Activated CD4-positive, alpha-beta memory T cell treated with anti-CD3 and anti-CD28 coated beads for 36 hours (primary cell): ENCODE measurements around the gene PHAF1. TPM values are rescaled to one million over a fixed set of nuclear protein-coding genes. Genes with fewer than 3 reads are reported as not detected.
A peak's percentile ranks its signal among the peaks of the same experiment; 100 is the strongest.

Experiments
- CTCF ChIA-PET: fragments of 350-600 bp; sonication (Branson Sonifier 250); formaldehyde crosslinking; loops from one replicate; lab custom pipeline; 2021; ENCODE audit warnings: antibody characterized with exemption, inconsistent platforms; lab: Charles Lee
- POLR2A ChIA-PET: fragments of 350-600 bp; sonication (Branson Sonifier 250); formaldehyde crosslinking; loops from one replicate; lab custom pipeline; 2021; ENCODE audit warnings: antibody characterized with exemption; lab: Charles Lee
- DNase-seq: peaks from one replicate; pipeline ENCODE4 v3.0.0-alpha.2; 2020
- H3K27ac Mint-ChIP-seq: one replicate; pipeline ENCODE4 v1.8.0; 2021; ENCODE audit warnings: mixed read lengths
- H3K27me3 Mint-ChIP-seq: one replicate; pipeline ENCODE4 v1.8.0; 2021; ENCODE audit warnings: mixed read lengths
- H3K36me3 Mint-ChIP-seq: one replicate; pipeline ENCODE4 v1.8.0; 2021; ENCODE audit warnings: mixed read lengths
- H3K4me1 Mint-ChIP-seq: one replicate; pipeline ENCODE4 v1.8.0; 2021; ENCODE audit warnings: low read depth, mixed read lengths
- H3K4me3 Mint-ChIP-seq: one replicate; pipeline ENCODE4 v1.8.0; 2021; ENCODE audit warnings: mild to moderate bottlenecking, mixed read lengths
- H3K9me3 Mint-ChIP-seq: one replicate; pipeline ENCODE4 v1.8.0; 2021; ENCODE audit warnings: mixed read lengths
- intact Hi-C: fragments of 100-400 bp; cut with micrococcal nuclease; formaldehyde crosslinking; loops from one replicate; pipeline ENCODE4 v1.15.1; 2023
- total RNA-seq, 2 experiments: library from RNA; stranded (reverse); gene quantifications; one replicate each; pipeline ENCODE4 v1.2.3, GENCODE V29; 2021

Gene PHAF1
- total RNA-seq, 2 experiments from 2014 or later, result 11.4 to 12.3 TPM

DNA sequence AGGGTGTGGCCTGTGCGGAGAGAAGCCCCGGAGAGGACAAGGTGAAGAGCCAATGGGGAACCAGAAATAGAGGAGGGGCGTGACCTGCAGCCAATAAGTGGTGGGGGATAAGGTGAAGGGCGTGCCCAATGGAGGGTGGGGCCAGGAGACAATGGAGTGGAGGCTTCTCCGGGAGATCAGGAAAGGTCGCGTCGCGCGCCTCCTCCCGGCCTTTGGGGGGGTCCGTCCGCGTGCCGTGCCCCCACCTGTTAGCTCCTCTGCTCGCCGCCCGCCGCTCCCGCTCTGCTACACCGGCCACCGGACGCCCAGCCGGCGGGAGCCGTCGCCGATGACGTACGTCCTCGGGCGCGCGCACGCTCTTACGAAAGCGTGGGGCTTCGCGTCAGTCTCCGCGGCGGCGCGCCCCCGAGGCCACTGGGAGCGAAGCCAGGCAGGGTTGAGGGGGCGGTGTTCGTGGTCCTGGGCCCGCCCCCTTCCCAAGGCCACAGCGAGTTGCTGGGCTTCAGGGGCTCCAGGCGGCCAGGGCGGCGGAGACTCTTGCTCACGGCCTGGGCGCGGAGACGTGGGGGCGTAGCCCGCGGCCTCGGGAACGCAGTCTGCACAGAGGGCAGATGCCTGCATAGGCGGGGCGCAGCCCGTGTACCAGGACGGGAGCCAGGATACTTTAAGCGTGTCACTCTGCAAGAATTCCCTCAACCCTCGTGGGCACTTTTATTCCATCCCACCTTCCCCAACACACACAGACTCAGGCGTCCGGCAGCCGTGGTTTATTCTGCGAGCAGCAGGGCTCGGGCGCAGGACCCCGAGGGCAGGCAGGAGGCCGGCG, 74.1 kb downstream of the PHAF1 start, which contains the start of gene MATCAP1:
MATCAP1 (minus strand) TSS at position 337 of the 826 bp plus-strand sequence. CDS start 3,353 bp downstream, outside the sequence.
- Mint-ChIP-seq H3K27ac (no peak within 1 kb of the TSS), H3K4me3 (no peak within 1 kb of the TSS), H3K36me3 (no peaks in the 10 kb centered on the region), H3K4me1 (peaks cover 14% of the 10 kb centered on the region), H3K27me3 (peaks cover 8% of the 10 kb centered on the region), H3K9me3 (no peaks in the 10 kb centered on the region)
- intact Hi-C loops, result loop anchor here (1.0 to 2.0 kb wide), 5 partner anchors 8 to 199 kb away; partner anchors contain the start of genes E2F4, FBXL8, FHOD1 and TRADD
- peak; percentile 96 for DNase-seq
- ChIA-PET CTCF (interaction anchor here (0.6 to 4.0 kb wide), 18 partner anchors 10 to 230 kb away, joined by 3 to 57 read pairs (median 10); partner anchors contain the start of genes B3GNT9, CES3, FBXL8 and NOL3), POLR2A (interaction anchor here (1.0 to 1.4 kb wide), 3 partner anchors 23 to 170 kb away, joined by 3 read pairs; partner anchors contain the start of gene FHOD1)

DNA sequence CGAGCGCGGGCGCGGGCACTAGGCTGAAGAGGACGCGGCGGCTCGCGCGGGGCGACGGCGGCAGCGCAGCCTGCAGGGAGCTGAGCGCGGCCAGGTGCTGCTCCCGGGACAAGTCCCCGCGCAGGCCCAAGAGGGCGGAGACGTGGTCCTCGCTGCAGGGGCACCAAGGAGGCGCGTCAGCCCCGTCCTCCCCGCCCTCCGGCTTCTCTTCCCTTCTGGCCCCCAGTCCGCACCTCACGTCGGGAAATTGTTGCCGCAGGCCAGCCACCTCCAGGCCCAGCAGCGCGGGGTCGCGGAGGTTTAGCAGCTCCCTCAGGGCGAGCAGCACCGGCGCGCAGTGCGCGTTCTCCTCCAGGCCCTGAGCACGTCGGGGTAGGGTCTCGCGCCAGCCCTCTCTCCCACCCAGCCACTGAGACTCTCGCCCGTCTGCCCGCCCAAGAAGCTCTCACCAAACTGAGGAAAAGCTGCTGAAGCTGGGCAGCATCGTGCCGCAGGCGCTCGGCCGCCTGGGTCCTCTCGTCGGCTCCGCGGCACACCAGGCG, 74.8 kb downstream of the PHAF1 start:
- H3K4me1 Mint-ChIP-seq, result peaks cover 12% of the 10 kb centered on the region
- H3K36me3 Mint-ChIP-seq, result no peaks in the 10 kb centered on the region
- POLR2A ChIA-PET, result interaction anchor here (1.0 to 1.5 kb wide), 4 partner anchors 10 to 63 kb away, joined by 3 to 4 read pairs (median 4); partner anchors contain the start of genes FHOD1 and TMEM208
- intact Hi-C loops, result no loop called here
- no peak overlapping the region for H3K4me3 Mint-ChIP-seq
- no peaks in the 10 kb centered on the region for H3K9me3 Mint-ChIP-seq
- CTCF ChIA-PET, result interaction anchor here (0.6 to 4.0 kb wide), 35 partner anchors 8 to 242 kb away, joined by 3 to 57 read pairs (median 5); partner anchors contain the start of genes B3GNT9, CES3, FBXL8 and NOL3
- no peak overlapping the region for H3K27ac Mint-ChIP-seq
- DNase-seq, result no peak
- H3K27me3 Mint-ChIP-seq, result peaks cover 8% of the 10 kb centered on the region

DNA sequence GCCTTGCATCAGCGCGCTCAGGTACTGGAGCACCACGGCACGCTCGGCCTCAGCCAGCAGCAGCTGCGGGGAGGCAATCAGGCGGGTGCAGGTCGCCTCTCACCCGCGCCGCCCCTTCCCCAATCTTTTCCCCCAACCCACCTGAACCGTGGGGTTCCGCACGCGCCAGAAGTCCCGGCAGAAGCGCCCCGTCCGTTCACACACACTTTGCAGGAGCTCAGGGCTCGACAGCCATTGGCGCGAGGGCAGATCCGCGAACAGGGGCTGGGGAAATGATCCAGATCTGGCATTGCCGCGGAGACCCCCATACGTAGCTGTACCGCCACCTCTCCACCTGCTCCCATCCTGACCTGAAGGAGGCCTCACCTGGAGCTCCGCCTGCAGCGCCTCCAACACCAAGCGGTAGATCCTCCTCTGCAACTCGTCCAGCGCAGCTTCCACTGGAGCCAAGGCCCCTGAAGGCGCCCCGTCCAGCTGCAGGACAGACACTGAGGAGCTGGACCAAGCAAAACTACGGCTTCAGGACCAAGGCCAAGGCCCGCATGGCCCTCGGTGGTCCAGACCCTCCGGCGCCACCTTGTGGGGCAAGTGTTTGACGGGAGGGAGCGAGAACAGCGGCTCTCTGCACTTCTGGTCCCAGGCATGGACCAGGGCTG, 75.4 kb downstream of the PHAF1 start:
- peak overlapping the region; percentile 72 for H3K4me3 Mint-ChIP-seq
- H3K27ac Mint-ChIP-seq, result peak overlapping the region; percentile 34
- DNase-seq, result peak; percentile 91
- no peaks in the 10 kb centered on the region for H3K36me3 Mint-ChIP-seq
- ChIA-PET POLR2A (interaction anchor here (1.0 to 1.5 kb wide), 2 partner anchors 11 to 41 kb away, joined by 4 read pairs; partner anchors contain the start of gene TMEM208), CTCF (interaction anchor here (0.6 to 4.0 kb wide), 41 partner anchors 8 to 242 kb away, joined by 3 to 57 read pairs (median 4); partner anchors contain the start of genes B3GNT9, CES3, FBXL8 and NOL3)
- no peaks in the 10 kb centered on the region for H3K9me3 Mint-ChIP-seq
- H3K4me1 Mint-ChIP-seq, result peaks cover 12% of the 10 kb centered on the region
- intact Hi-C loops, result loop anchor here (1.0 kb wide), 2 partner anchors 167 to 208 kb away; no protein-coding TSS in a partner anchor
- peaks cover 8% of the 10 kb centered on the region for H3K27me3 Mint-ChIP-seq

DNA sequence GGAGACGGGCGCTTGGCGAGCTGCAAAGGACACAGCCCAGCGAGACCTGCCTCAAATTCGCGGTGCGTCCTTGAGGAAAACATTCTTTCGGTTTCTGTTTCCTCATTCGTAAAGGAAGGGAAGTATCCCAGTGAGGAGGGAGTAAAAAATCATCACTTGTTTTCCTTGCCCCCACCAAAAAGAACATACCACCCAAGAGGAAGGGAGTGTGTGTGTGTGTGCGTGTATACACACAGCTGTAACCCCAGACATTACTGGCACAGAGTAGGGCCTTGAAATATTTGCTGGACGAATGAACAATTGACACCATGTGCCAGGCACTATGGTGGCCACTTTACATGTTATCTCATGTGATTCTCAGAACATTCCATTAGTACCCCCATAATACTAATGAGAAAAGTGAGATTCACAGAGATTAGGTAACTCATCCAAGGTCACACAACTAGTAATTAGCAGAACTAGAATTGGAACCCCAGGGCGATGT, 76.0 kb downstream of the PHAF1 start:
- Mint-ChIP-seq H3K4me3 (no peak overlapping the region), H3K4me1 (peaks cover 12% of the 10 kb centered on the region), H3K27me3 (peaks cover 8% of the 10 kb centered on the region), H3K36me3 (no peaks in the 10 kb centered on the region), H3K9me3 (no peaks in the 10 kb centered on the region), H3K27ac (no peak overlapping the region)
- intact Hi-C loops, result loop anchor here (1.0 kb wide), 2 partner anchors 167 to 208 kb away; no protein-coding TSS in a partner anchor
- ChIA-PET POLR2A (interaction anchor here (1.0 to 1.5 kb wide), 2 partner anchors 11 to 41 kb away, joined by 4 read pairs; partner anchors contain the start of gene TMEM208), CTCF (interaction anchor here (0.6 to 4.0 kb wide), 34 partner anchors 9 to 236 kb away, joined by 3 to 57 read pairs (median 6); partner anchors contain the start of genes B3GNT9, CES3, FBXL8 and NOL3)
- no peak for DNase-seq

DNA sequence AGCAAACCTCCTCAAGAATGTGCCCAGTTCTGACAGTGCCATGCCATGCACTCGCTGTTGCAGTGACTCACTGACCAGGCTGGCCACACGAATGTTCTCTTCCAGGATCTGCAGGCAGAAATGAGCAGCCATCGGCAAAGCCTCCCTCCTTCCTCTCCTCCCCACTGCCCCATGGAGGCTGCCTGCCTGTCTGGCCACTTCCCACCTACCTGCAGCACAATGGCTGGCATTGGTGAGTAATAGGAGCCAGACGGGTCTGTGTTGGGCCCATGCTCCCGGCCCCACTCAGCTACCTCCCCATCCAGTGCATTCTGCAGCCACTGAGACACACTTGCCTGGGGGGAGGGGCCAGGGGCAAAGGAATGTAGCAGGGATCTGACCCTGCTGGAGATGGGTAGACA, 76.8 kb downstream of the PHAF1 start:
- H3K9me3 Mint-ChIP-seq, result no peaks in the 10 kb centered on the region
- ChIA-PET POLR2A (no interaction called here), CTCF (interaction anchor here (1.9 to 2.7 kb wide), 2 partner anchors 15 to 226 kb away, joined by 6 to 14 read pairs; partner anchors contain the start of genes CES3 and NOL3)
- H3K4me1 Mint-ChIP-seq, result peaks cover 17% of the 10 kb centered on the region
- H3K36me3 Mint-ChIP-seq, result no peaks in the 10 kb centered on the region
- H3K4me3 Mint-ChIP-seq, result no peak overlapping the region
- no peak overlapping the region for H3K27ac Mint-ChIP-seq
- DNase-seq, result no peak
- intact Hi-C loops, result no loop called here
- H3K27me3 Mint-ChIP-seq, result peaks cover 8% of the 10 kb centered on the region

DNA sequence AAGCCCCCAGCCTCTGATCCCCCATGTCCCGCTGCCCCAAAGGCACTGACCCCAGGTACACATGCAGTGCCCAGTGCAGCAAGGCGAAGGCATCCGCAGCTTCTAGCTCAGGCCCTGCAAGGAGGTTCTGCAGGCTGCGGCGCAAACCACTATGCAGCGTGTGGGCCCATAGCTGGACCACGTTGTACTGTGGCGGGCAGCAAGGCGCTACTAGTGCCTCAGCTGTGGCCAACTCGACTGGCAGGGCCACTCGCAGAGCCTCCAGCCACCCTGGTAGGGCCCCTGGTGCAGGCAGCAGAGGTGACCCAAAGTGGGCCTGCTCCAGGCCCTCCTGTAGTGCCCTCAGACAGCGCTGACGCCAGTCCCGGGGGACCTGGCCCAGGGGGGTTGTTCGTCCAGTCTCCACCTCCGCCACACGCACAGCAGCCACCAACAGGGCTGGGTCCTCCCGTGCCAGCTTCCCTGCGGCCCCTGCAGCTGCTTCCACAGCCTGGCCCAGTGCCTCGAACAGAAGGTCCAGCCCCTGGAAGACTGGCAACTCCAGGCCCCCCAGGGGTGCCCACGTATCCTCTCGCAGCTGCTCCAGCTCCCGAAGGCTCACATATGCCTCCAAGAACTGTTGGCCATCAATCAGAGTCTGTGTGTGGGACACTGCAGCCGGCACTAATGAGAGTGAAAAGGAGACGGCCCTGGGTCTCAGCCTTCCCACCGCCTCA, 77.6 kb downstream of the PHAF1 start:
- peaks cover 22% of the 10 kb centered on the region for H3K4me1 Mint-ChIP-seq
- peaks cover 8% of the 10 kb centered on the region for H3K27me3 Mint-ChIP-seq
- no peak overlapping the region for H3K4me3 Mint-ChIP-seq
- DNase-seq, result no peak
- ChIA-PET CTCF (no interaction called here), POLR2A (no interaction called here)
- H3K9me3 Mint-ChIP-seq, result no peaks in the 10 kb centered on the region
- intact Hi-C loops, result no loop called here
- H3K27ac Mint-ChIP-seq, result no peak overlapping the region
- no peaks in the 10 kb centered on the region for H3K36me3 Mint-ChIP-seq

DNA sequence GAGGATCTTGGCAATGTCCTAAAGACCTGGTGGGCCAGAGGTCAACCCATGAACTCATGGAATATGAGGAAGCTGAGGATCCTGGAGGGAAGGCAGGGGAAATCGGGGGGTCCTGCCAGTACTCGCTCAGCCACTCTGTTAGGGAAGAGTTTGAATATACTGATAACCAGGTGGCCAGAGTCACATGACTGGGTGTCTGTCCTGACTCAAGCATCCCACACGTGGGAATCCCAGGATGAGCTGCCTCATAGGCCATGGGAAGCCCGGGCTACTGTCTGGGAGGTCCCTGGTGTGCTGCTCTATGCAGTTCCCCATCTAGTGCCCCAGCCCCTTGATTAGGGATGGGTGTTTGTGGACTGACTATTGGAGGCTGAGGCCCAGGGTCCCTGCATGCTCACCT, 78.6 kb downstream of the PHAF1 start:
- peak overlapping the region; percentile 43 for H3K27ac Mint-ChIP-seq
- CTCF ChIA-PET, result interaction anchor here (1.8 kb wide), 1 partner anchor 10 kb away, joined by 8 read pairs; no protein-coding TSS in a partner anchor
- H3K4me1 Mint-ChIP-seq, result peaks cover 30% of the 10 kb centered on the region
- intact Hi-C loops, result no loop called here
- no peak overlapping the region for H3K4me3 Mint-ChIP-seq
- H3K27me3 Mint-ChIP-seq, result peaks cover 8% of the 10 kb centered on the region
- POLR2A ChIA-PET, result no interaction called here
- no peaks in the 10 kb centered on the region for H3K9me3 Mint-ChIP-seq
- no peak for DNase-seq
- peaks cover 4% of the 10 kb centered on the region for H3K36me3 Mint-ChIP-seq

DNA sequence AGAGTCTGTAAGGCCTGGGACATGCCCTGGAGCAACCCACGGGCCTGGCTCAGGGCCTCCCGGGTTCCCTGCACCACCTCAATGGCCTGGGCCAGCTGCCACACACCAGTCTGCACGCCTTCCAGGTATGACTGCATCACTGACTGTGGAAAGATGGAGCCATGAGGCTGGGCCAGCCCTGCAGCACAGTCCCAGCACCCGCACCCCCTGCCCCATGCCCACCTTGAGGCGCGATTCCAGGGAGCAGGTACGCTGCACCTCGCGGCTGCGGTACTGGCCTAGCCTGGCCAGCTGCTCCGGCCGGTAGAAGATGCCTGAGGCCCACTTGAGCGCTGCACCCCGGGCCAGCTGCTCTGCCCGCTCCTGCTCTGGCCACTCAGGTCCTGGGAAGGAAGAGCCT, 79.1 kb downstream of the PHAF1 start:
- no peak overlapping the region for H3K27ac Mint-ChIP-seq
- ChIA-PET CTCF (interaction anchor here (1.3 to 1.8 kb wide), 3 partner anchors 9 to 236 kb away, joined by 5 to 8 read pairs (median 5); no protein-coding TSS in a partner anchor), POLR2A (no interaction called here)
- peaks cover 5% of the 10 kb centered on the region for H3K36me3 Mint-ChIP-seq
- peaks cover 8% of the 10 kb centered on the region for H3K27me3 Mint-ChIP-seq
- H3K4me1 Mint-ChIP-seq, result peaks cover 35% of the 10 kb centered on the region
- intact Hi-C loops, result no loop called here
- no peaks in the 10 kb centered on the region for H3K9me3 Mint-ChIP-seq
- DNase-seq, result no peak
- H3K4me3 Mint-ChIP-seq, result no peak overlapping the region

DNA sequence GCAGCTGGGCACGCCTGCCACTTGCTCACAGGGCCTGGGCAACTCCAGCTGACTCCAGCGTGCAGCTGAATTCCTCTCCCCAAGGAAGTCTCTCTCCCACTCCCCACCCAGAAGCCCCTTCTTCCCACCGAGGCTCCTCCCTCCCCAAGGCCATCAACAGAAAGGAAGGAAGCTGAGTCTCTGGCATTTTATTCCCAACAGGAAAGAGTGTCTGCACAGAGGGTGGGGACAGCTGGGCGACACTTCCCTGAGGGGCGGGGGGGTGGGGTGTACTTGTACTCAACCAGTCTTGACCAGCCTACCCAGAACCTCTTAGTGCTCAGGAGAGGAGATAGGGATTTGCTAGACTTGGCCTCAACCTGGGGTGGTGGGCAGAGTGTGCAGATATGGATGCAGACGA, 80.3 kb downstream of the PHAF1 start, which contains the start of gene EXOC3L1:
EXOC3L1 (minus strand) TSS at position 96 of the 400 bp plus-strand sequence. CDS start 460 bp downstream, outside the sequence.
- peaks cover 10% of the 10 kb centered on the region for H3K36me3 Mint-ChIP-seq
- H3K4me1 Mint-ChIP-seq, result peaks cover 37% of the 10 kb centered on the region
- peaks cover 7% of the 10 kb centered on the region for H3K27me3 Mint-ChIP-seq
- no peak within 1 kb of the TSS for H3K27ac Mint-ChIP-seq
- no peak within 1 kb of the TSS for H3K4me3 Mint-ChIP-seq
- DNase-seq, result no peak
- ChIA-PET CTCF (interaction anchor here (1.1 to 1.4 kb wide), 4 partner anchors 27 to 237 kb away, joined by 3 to 5 read pairs (median 4); no protein-coding TSS in a partner anchor), POLR2A (no interaction called here)
- intact Hi-C loops, result no loop called here
- H3K9me3 Mint-ChIP-seq, result no peaks in the 10 kb centered on the region

DNA sequence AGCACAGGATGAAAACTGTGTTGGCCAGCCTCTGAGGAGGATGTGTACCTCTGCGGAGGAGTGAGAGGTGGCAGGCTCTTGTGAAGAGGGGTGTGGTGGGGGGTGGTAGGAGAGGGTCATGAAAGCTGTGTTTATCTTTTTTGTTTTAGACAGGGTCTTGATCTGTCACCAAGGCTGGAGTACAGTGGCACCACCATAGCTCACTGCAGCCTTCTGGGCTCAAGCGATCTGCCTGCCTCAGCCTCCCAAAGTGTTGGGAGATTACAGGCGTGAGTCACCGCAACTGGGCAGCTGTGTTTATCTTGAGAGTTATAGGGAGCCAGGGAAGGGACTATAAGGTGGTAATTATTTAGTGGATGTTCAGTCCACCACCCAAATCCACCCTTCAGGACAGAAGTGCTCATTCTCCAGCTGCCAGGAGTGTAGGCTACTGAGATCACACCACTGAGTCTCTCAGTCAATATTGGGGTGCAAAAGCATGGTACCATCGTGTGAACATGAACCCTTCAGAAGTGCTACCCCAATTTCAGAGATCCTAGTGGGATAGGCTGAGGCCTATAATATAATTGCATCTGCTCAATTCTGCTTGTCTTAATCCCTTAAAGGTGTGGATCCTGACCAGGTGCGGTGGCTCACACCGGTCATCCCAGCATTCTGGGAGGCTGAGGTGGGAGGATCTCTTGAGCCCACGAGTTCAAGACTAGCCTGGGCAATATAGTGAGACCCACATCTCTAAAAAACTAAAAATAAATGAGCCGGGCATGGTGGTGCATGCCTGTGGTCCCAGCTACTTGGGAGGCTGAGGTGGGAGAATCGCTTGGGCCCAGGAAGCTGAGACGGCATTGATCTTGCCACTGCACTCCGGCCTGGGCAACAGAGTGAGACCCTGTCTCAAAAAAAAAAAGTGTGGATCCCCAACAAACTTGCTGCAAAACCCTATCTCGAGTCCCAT, 81.0 kb downstream of the PHAF1 start:
- intact Hi-C loops, result no loop called here
- Mint-ChIP-seq H3K4me3 (peak overlapping the region; percentile 91), H3K9me3 (no peaks in the 10 kb centered on the region), H3K4me1 (peaks cover 30% of the 10 kb centered on the region), H3K36me3 (peaks cover 13% of the 10 kb centered on the region), H3K27ac (no peak overlapping the region), H3K27me3 (no peaks in the 10 kb centered on the region)
- no peak for DNase-seq
- CTCF ChIA-PET, result interaction anchor here (0.6 to 1.1 kb wide), 2 partner anchors 15 to 28 kb away, joined by 3 to 5 read pairs; no protein-coding TSS in a partner anchor
- POLR2A ChIA-PET, result no interaction called here
